Stimulated activated CD4-positive, alpha-beta T cell treated with anti-CD3 and anti-CD28 coated beads, TNF-alpha, amount 100 ng/mL, for 48 hours (primary cell): Measurements from ENCODE around the gene DIS3.
A peak's percentile ranks its signal among the peaks of the same experiment; 100 is the strongest.
"Not testable (repeated sequence)": the region's sequence is repeated elsewhere in the genome, so short reads cannot be mapped to it uniquely, and the experiment has no call there.

ENCODE experiments used
- DNase-seq, 3 donors: peaks; one replicate each; pipeline ENCODE4 v3.0.0-alpha.2; 2020; ENCODE audit warnings: low read depth in 3 of 3

Gene DIS3

GRCh38 chr13:72740015-72740414, 41.7 kb downstream of the DIS3 start:
- no peak for DNase-seq

GRCh38 chr13:72737033-72737432, 44.7 kb downstream of the DIS3 start:
- no peak for DNase-seq

GRCh38 chr13:72728290-72728605, 53.5 kb downstream of the DIS3 start:
- no peak for DNase-seq

DNA sequence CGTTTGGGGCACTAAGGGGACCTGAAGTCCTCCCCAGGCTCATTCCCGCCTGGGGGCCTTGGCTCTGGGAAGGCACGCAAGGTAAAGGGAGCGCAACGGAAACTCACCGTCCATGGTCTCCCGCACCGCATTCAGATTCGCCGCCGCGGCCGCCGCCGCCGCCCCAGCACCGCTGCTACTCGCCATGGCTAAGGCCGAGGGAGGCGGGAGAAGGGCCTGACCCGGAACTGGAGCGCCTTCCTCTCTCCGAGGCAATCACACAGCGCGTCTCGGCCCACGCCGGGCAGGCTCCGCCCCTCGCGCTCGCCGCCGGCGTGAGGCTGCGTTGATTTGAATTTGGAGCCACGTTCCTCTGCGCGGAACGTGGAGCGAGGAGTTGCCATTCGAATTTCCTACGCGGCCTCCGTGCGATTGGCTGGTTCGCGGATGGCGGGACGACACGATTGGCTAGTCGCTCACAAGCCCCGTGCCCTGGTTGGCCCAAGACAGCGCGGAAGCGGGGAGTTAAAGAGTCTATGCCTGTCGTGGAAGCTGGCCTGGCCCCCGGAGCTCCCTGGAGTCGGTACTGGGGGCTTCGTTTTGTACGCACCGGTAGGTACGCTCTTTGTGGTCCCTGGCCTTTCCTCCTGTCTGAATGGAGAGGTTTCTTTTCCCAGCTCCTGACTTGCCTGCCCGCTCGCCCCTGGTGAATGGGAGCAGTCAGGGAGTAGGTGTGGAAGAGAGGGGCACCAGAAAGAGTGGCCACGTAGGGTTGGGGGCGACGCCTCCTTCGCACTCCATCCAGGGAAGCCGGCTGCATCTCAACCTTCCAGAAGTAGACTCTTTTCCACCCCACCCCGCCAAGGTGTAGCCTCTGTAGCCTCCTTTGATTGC, 54.0 kb downstream of the DIS3 start, which contains the start of the genes BORA and MZT1:
TSS of gene BORA (plus strand) at position 507 of the 873 bp plus-strand sequence. CDS start 1,018 bp downstream, outside the sequence.
TSS of gene MZT1 (minus strand) at position 213 of the 873 bp plus-strand sequence. CDS start at position 186, 27 bp downstream.
- DNase-seq, result peak; percentile 88 to 93 (median 88)

GRCh38 chr13:72726726-72727416, 54.8 kb downstream of the DIS3 start:
- peak; percentile 7 to 35 (median 10) for DNase-seq

GRCh38 chr13:72726185-72726584, 55.5 kb downstream of the DIS3 start:
- DNase-seq, result not testable (repeated sequence)

DNA sequence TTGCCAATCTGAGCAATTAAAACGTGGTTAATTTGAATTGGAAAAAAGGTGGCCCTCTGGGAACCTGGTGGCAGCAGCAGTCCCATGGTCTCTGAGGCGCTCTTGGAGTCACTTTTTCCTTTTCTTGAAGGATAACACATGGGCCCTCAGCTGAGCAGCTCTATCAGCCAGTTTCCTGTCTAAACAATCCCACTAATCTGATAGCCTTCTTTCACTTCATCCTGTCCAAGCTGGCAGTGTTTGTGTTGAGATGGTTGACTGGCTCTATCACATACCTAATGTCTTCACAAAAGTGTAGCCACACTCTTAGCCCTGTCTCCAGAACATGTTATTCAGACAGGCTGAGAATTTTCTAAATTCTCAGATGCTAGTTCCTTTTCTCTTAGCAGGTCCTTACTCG, 64.9 kb downstream of the DIS3 start:
- DNase-seq, result no peak
